Stimulated activated CD4-positive, alpha-beta T cell treated with anti-CD3 and anti-CD28 coated beads, Interleukin-15, amount 100 ng/mL, for 48 hours (primary cell): Measurements from ENCODE around the gene TRPT1.

Experiments
- DNase-seq, 2 donors: peaks; one replicate each; pipeline ENCODE4 v3.0.0-alpha.2; 2020; ENCODE audit warnings: low read depth in 2 of 2

TRPT1 gene

GRCh38 chr11:64208796-64209562 is 17.0 kb downstream of the TRPT1 start:
- DNase-seq, result no peak

DNA sequence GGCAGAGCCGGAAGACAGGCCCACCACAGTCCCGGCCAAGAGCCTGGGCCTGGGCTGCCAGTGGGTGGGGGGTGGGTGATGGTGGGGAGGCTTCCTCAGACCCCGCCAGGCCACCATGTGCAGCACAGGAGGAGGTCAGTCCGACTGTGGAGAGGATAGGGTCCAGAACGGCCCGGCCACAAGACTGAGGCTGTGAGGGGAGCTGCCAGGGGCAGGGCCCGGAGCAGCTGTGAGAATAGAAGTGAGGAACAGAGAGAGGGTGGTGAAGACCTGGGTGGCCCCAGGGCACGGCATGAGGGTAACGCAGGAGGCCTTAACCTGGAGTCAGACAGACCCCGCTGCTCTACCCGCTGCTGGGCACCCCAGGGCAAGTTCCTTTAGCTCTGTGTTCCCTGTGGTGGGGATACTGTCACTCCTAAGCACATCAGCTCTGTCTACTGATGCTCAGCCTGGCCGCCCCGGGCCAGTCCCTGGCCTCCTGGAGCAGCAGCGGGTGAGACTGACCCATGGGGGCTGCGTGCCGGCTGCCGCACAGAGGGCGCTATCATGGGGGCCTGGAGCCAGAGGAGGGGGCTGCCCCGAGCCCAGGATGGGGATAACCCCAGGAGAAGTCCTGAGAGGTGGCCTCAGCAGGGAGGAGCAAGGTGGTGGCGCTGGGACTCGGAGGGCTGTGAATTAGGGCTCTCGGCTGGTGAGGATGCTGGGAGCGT is 17.7 kb downstream of the TRPT1 start:
- DNase-seq, result no peak

- peak; percentile 78 to 80 for DNase-seq
These were observed 18.5 kb downstream of the TRPT1 start for GRCh38 chr11:64207256-64208085.

GRCh38 chr11:64206457-64207255 is 19.3 kb downstream of the TRPT1 start, which contains the start of gene FERMT3:
Gene FERMT3 (plus strand): TSS chr11:64206721. CDS start chr11:64207365, 644 bp downstream.
- peak; percentile 68 to 75 for DNase-seq

DNA sequence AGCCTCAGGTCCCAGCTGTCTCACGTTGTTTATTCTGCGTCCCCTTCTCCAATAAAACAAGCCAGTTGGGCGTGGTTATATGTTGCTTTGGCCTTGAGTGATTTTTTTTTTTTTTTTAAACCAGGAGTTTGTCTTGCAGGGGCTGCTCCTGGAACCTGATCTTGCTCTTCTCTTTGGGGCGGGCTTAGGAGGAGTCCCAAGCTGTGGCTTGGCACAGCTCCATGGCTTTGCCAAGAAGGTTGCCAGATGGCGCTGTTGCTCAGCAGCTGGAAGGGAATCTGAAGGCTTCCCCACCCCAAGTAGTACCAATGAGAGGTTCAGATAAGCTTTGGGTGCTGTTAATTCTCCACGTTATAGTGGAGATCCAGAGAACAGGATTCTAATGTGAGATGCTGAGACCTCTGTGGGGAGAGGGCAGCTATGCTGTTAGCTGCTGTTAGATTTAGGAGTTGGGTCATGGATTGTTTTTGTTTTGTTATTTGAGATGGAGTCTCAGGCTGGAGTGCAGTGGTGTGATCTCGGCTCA is 21.5 kb downstream of the TRPT1 start:
- peak in 1 of 2 donors; percentile 74 for DNase-seq

- no peak for DNase-seq
These were observed 21.9 kb downstream of the TRPT1 start for GRCh38 chr11:64204080-64204440.

DNA sequence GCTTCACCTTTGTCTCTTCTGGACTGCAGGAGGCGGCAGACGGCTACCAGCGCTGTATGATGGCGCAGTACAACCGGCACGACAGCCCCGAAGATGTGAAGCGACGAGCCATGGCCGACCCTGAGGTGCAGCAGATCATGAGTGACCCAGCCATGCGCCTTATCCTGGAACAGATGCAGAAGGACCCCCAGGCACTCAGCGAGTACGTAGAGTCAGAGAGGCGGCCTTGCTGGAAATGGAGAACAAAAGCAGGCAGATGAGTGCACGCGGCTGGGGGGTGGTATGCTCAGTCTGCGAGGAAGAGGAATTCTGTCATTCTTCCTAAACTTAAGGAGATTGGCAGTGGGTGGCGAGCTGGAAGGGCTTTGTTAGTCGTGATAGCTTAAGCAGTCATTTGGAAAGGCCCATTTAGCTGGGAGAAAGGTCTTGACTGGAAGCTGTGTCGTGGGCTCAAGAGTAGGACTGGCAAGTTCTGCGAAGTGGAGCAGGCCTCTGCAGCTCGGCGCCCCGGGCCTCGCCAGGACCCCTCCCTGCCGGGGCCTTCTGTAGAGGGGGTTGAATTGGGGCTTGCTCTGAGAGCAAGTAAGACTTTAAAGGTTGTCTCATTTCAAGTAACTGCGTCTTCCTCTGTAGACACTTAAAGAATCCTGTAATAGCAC is 22.4 kb downstream of the TRPT1 start:
- no peak for DNase-seq

GRCh38 chr11:64202992-64203391 is 23.0 kb downstream of the TRPT1 start:
- DNase-seq, result no peak

DNA sequence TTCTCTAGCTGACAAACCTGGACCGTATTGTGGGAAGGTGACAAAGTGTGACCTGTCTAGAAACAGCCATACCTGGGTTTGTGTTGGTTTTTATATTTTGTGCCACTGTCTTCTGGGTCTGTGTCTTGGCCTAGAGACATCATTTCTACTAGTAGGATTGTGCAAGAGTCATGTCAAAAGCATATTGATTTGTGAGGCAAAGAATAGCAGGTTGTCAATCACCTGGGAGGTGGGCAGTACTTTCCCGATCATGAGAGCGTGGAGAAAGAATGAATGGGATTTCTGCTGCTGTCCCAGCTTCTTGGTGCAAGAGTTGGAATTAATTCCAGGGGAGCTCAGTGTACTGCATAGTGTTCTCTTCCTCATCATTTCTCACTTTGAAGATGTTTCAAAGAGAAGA is 24.4 kb downstream of the TRPT1 start:
- DNase-seq, result no peak

- DNase-seq, result no peak
These were observed 27.5 kb downstream of the TRPT1 start for GRCh38 chr11:64198511-64198910.

DNA sequence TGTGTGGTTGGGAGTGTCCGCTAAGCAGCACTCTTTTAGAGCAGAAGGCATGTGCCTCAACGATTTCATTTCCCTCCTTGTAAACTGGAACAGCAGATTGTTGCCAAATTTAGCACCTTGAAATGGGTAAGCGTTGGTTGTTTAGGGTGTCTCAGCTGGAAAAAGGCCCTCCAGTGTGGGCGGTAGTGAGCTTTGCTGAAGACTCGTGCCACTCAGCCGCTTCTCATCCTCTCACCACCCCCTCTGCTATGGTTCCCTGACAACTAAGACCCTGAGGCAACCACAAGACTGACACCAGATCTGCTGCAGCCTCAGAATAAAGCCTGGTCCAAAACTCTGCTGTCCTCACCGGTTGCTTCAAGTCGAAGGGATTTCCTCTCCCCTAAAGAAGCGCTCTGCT is 29.4 kb downstream of the TRPT1 start:
- DNase-seq, result no peak

- no peak for DNase-seq
These were observed 33.6 kb downstream of the TRPT1 start for GRCh38 chr11:64192434-64192833.

DNA sequence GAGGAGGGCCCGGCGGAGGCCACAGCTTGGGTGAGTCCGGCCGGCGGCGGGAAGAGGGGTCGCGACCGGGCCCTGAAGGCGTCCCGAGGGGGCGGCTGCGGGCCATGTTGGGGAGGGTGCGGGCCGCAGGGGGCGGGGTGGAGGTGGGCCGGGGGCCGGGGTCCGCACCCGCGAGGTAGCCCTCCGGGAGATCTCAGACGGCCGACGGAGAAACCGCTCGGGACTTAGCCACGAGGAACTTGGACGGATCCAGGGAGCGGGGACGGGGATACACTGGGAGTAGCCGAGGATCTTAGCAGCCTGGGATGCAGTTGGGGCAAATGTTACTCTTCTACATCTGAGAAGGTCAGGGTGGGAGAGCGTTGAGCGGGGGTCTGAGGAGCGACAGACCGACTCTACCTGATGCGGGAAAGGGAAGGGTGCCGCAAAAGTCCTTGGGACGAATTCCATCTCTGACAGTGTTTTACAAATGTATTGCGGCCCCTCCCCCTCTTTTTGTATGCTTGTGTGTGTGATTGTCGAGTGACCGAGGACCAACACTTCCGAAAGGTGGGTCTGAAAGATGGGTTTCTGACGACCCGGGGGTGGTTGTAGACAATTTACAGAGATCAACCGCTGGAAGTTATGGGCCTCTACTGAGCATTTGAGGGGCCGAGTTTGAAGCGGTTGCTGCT is 39.4 kb downstream of the TRPT1 start:
- no peak for DNase-seq

GRCh38 chr11:64185693-64186491 is 40.1 kb downstream of the TRPT1 start, which contains the start of gene STIP1:
Gene STIP1 (plus strand): TSS chr11:64186171. CDS start chr11:64186262, 91 bp downstream.
- DNase-seq, result peak; percentile 97 to 99

DNA sequence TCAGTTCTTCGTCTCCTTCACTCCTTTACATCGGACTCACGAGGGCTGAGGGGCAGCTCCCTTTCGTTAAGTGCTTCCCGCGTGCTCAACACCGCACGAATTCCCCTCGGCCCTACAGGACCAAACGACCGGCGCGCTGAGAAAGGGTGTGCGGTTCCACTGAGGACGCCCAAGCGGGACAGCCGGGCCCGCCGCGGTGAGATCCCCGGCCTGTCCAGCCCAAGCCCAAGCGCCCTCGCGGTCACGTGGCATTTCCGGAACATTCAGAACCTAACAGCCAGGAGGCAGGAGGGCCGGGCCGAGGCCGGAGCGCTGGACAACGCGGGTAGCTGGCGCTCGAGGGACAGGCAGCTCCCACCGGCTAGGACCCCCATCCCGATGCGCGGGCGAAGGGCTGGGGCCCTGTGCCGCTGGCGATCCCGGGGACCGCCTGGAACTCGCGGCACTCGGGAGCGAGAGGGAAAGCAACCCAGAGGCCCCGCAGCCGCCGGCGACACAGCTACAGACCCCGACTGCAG is 40.8 kb downstream of the TRPT1 start:
- DNase-seq, result no peak

- DNase-seq, result no peak
These were observed 42.1 kb downstream of the TRPT1 start for GRCh38 chr11:64183890-64184289.

DNA sequence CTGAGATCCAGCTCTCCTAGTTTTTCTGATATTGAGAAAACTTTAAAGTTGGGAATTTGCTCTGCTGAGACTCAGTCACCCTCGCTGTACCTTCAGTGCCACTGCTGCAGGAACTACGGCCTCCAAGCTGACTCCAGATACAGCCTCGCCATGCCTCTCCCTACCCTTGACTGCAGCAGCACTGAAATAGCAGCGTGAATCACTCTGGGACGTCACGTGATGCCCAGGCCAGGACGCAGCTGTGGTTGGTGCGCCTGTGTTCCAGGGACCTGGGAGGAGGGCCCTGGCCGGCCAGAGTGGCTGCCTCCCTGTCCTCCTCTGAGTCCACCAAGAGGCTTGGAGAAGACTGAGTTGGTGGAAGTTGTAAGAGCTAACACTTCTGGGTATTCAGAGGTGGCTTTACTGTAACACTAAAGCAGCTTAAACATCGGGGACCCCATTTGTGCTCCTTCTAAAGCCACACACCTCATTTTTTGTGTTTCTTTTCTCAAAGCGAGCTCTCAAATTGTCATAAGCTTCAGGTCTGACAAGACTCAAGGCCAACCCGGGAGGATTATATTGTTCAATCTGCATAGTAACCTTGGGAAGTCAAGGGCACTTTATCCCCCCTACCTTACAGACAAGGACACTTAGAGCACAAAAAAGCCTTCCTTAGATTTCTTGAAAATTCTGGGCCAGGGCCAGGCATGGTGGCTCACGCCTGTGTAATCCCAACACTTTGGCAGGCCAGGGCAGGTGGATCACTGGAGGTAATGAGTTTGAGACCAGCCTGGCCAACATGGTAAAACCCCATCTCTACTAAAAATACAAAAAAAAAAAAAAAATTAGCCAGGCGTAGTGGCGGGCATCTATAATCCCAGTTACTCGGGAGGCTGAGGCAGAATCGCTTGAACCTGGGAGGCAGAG is 44.2 kb downstream of the TRPT1 start:
- peak in 1 of 2 donors; percentile 58 for DNase-seq

DNA sequence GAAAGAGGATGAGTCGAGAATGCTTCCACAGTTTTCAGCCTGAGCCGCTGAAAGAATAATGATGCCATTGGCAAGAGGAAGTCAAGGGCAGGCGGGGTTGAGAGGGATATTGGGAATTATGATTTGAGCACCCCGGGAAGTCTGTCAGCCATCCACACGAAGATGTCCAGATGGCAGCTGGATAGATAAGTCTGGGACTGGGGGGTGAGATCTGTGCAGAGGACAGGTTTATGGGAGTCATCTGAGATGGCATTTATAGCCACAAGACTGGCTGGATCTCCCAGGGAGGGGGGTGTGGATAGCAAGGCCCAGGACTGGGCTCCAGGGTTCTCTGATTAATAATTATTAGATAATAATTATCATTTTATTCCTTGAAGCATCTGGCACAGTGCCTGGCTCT is 45.1 kb downstream of the TRPT1 start:
- DNase-seq, result no peak
